K562 (cell line): Measurements from ENCODE around the gene ABLIM2. TPM values are rescaled to one million over a fixed set of nuclear protein-coding genes. Genes with fewer than 3 reads are reported as not detected.

Source experiments
- ATAC-seq: fragments of 200-7000 bp; cut with Tn5 transposase; 3 replicates; pipeline ENCODE4 v1.9.1; 2020; ENCODE audit warnings: moderate library complexity
- BruUV-seq: library from RNA; stranded (reverse); fragments of 400-500 nt; replicated peaks from 2 replicates; lab custom pipeline; 2021; lab: Mats Ljungman, UMichigan
- CTCF ChIA-PET: fragments of 300-600 bp; formaldehyde crosslinking; extraction: SDS; loops from one replicate; lab custom pipeline; 2021; ENCODE audit warnings: low intra/inter-chr PET ratio; lab: Yijun Ruan, JAX
- POLR2A ChIA-PET: fragments of 300-600, 350-650 bp; sonication (Branson Sonifier 250); formaldehyde crosslinking; extraction: SDS; loops from one replicate; lab custom pipeline; 2021; ENCODE audit warnings: antibody characterized with exemption, inconsistent platforms; lab: Yijun Ruan, JAX
- DNase-seq, 4 experiments: peaks; one replicate each; pipeline versions ENCODE4 v3.0.0 to v3.0.0-alpha.2; 2011 to 2018; ENCODE audit warnings: low spot score in 3 of 4, mixed read lengths in 3 of 4; ENCODE audit errors: extremely low read depth in 1 of 4
- FAIRE-seq: peaks from 2 replicates; lab custom pipeline; 2011; peaks lifted over from hg19 to GRCh38; lab: Jason Lieb, UNC
- H2AFZ ChIP-seq: 2 replicates; pipeline ENCODE4 v1.6.0; 2011; ENCODE audit warnings: low read depth, low read length, control low read depth, inconsistent platforms
- H3K27ac ChIP-seq: fragments of 200-600 bp; 3 replicates; pipeline ENCODE4 v1.8.0; 2011; ENCODE audit warnings: low read depth, mild to moderate bottlenecking, control low read depth, inconsistent platforms, low read length, moderate library complexity, mixed read lengths; ENCODE audit errors: extremely low read depth
- H3K27me3 ChIP-seq, 2 experiments: fragments of 300-600 bp in 1 of 2; 2 replicates in 1 of 2; 3 replicates in 1 of 2; pipeline versions ENCODE4 v1.6.0 to v1.8.0; 2011; ENCODE audit warnings: inconsistent platforms in 2 of 2, low read length in 2 of 2, mild to moderate bottlenecking in 1 of 2, mixed read lengths in 1 of 2, moderate library complexity in 1 of 2; ENCODE audit not compliant: control insufficient read depth in 2 of 2, insufficient read depth in 2 of 2
- H3K36me3 ChIP-seq: fragments of 300-600 bp; 3 replicates; pipeline ENCODE4 v1.8.0; 2011; ENCODE audit warnings: mild to moderate bottlenecking, low read length, inconsistent platforms; ENCODE audit not compliant: control insufficient read depth, insufficient read depth
- H3K4me1 ChIP-seq, 2 experiments: fragments of 200-600 bp in 1 of 2; replicated peaks in 1 of 2; 2 replicates in 1 of 2; 3 replicates in 1 of 2; pipeline versions ENCODE4 v1.5.1 to v1.8.0; 2011; ENCODE audit warnings: inconsistent platforms in 2 of 2, low read length in 2 of 2, mild to moderate bottlenecking in 1 of 2, mixed read lengths in 1 of 2, moderate library complexity in 1 of 2; ENCODE audit not compliant: control insufficient read depth in 2 of 2, insufficient read depth in 2 of 2
- H3K4me2 ChIP-seq: 2 replicates; pipeline ENCODE4 v1.6.1; 2011; ENCODE audit warnings: low read length, control low read depth, inconsistent platforms, mixed read lengths; ENCODE audit not compliant: insufficient read depth
- H3K4me3 ChIP-seq: fragments of 200-600 bp; sonication (generic), shearing (Covaris generic); 2 replicates; pipeline ENCODE4 v1.5.1; 2016; ENCODE audit warnings: control low read depth, inconsistent platforms
- H3K79me2 ChIP-seq: fragments of 200-600 bp; 3 replicates; pipeline ENCODE4 v1.8.0; 2011; ENCODE audit warnings: low read length, inconsistent platforms; ENCODE audit not compliant: control insufficient read depth, insufficient read depth
- H3K9ac ChIP-seq, 2 experiments: 2 replicates each; pipeline versions ENCODE4 v1.6.0 to v1.6.1; 2011; ENCODE audit warnings: low read depth in 2 of 2, low read length in 2 of 2, control low read depth in 1 of 2, inconsistent platforms in 1 of 2, mild to moderate bottlenecking in 1 of 2, mixed read lengths in 1 of 2; ENCODE audit not compliant: insufficient read depth in 1 of 2
- H3K9me1 ChIP-seq: one replicate; pipeline ENCODE4 v1.6.0; 2011; ENCODE audit warnings: inconsistent platforms, mild to moderate bottlenecking, low read length, moderate library complexity; ENCODE audit not compliant: control insufficient read depth, insufficient read depth
- H3K9me3 ChIP-seq: replicated peaks from 2 replicates; pipeline ENCODE4 v1.5.1; 2011; ENCODE audit warnings: low read depth, low read length, inconsistent platforms; ENCODE audit not compliant: control insufficient read depth, insufficient read depth
- H4K20me1 ChIP-seq: replicated peaks from 2 replicates; pipeline ENCODE4 v1.6.1; 2011; ENCODE audit warnings: low read length, inconsistent platforms, mixed read lengths; ENCODE audit not compliant: control insufficient read depth, insufficient read depth
- BRF1 ChIP-seq: IDR thresholded peaks from 3 replicates; pipeline ENCODE4 v1.6.1; 2011; ENCODE audit warnings: borderline replicate concordance, mild to moderate bottlenecking; ENCODE audit not compliant: insufficient read length; ENCODE audit errors: extremely low read depth
- DDX20 ChIP-seq: fragments of 450-650 bp; IDR thresholded peaks from 2 replicates; pipeline ENCODE4 v1.6.1; 2016; ENCODE audit warnings: missing genetic modification characterization, low read depth, mild to moderate bottlenecking, missing compliant biosample characterization, moderate library complexity
- E2F1 ChIP-seq: sonication (generic); formaldehyde crosslinking; IDR thresholded peaks from 2 replicates; pipeline ENCODE4 v1.8.1; 2023; ENCODE audit warnings: mild to moderate bottlenecking, missing genetic modification reagents, moderate library complexity
- E4F1 ChIP-seq: fragments of 250-450 bp; sonication (Bioruptor Pico); IDR thresholded peaks from 2 replicates; pipeline ENCODE4 v1.5.0; 2021; ENCODE audit warnings: mild to moderate bottlenecking, borderline replicate concordance
- TEAD1 ChIP-seq, 2 experiments: fragments of 450-650 bp in 1 of 2; sonication (generic) in 1 of 2; formaldehyde crosslinking; IDR thresholded peaks; 2 replicates each; pipeline versions ENCODE4 v1.4.0 to v1.8.0; 2020 to 2022; ENCODE audit warnings: mild to moderate bottlenecking in 2 of 2, missing genetic modification reagents in 1 of 2
- ZNF431 ChIP-seq: sonication (generic); formaldehyde crosslinking; IDR thresholded peaks from 2 replicates; pipeline ENCODE4 v1.8.0; 2022; ENCODE audit warnings: mild to moderate bottlenecking, missing genetic modification reagents
- WGBS: fragments of 100-300 bp; shearing (Covaris generic); methylation state at CpG from one replicate; pipeline ENCODE4 v1.1.6; 2016; ENCODE audit warnings: low coverage, mixed read lengths; ENCODE audit not compliant: insufficient coverage; ENCODE audit errors: missing lambda C conversion rate; 5-methylcytosine and 5-hydroxymethylcytosine counted together
- in situ Hi-C: fragments of 300-500 bp; cut with MboI; formaldehyde crosslinking; loops from 4 replicates; pipeline ENCODE4 v1.15.0; 2018; ENCODE audit warnings: inconsistent platforms, mixed read lengths
- intact Hi-C: fragments of 100-400 bp; cut with micrococcal nuclease; formaldehyde crosslinking; loops from 2 replicates; pipeline ENCODE4 v1.14.2; 2022
- polyA plus RNA-seq, 8 experiments: library from polyadenylated mRNA; depleted of rRNA in 4 of 8; stranded (reverse) in 5 of 8; unstranded in 3 of 8; fragments of >200 nt; fragmentation: Nextera tagmentation in 2 of 8; fragmentation: Illumina TruSeq in 1 of 8; extraction: Ambion mirVana in 2 of 8; extraction: Trizol in 1 of 8; gene quantifications; 2 replicates each; pipeline versions ENCODE4 v1.2.1 to v1.2.3, GENCODE V29; 2011 to 2014; ENCODE audit warnings: inconsistent platforms in 1 of 8, missing spikeins in 1 of 8
- total RNA-seq, 7 experiments: library from RNA; depleted of rRNA in 6 of 7; stranded (reverse); fragments of >200 nt in 6 of 7; fragmentation: Illumina TruSeq in 2 of 7; extraction: Trizol in 2 of 7; gene quantifications; 2 replicates each; pipeline versions ENCODE4 v1.2.1 to v1.2.3, GENCODE V29; 2011 to 2021; ENCODE audit warnings: low replicate concordance in 1 of 7
- TF ChIP-seq, protein P1 (sequence below): sonication (generic); formaldehyde crosslinking; IDR thresholded peaks from 2 replicates; pipeline ENCODE4 v1.4.0; 2020; ENCODE audit warnings: mild to moderate bottlenecking, missing genetic modification reagents

ABLIM2 gene
- total and polyA plus RNA-seq, 9 of the 15 experiments (the other 6 are each of a cell fraction or from before 2014, with no cell fraction given) = not detected

DNA sequence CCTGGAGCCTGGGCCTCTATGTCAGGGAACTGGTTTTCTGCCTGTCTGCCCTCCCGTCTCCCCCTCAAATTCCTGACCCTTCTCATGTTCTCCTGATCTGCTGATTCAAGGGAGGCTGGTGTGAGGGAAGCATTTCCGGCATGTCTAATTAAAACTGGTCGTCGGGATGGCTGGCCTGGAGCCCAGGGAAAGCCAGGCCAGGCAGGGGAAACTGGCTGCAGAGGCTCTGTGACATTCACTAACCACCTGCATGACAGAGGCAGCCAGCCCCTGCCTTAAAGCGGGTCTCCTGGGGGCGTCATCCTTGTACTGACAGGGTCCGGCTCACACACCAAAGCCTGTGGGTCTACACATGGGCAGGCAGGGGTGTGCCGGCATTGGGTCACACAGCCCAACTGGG, 35.2 kb downstream of the ABLIM2 start:
- TF ChIP-seq DDX20 (tag) = no peak
- no peak for TF ChIP-seq BRF1
- TF ChIP-seq E2F1 (CRISPR knock-in tag) = no peak
- no peak for TF ChIP-seq E4F1 (CRISPR knock-in tag)
- TF ChIP-seq, protein P1, sequence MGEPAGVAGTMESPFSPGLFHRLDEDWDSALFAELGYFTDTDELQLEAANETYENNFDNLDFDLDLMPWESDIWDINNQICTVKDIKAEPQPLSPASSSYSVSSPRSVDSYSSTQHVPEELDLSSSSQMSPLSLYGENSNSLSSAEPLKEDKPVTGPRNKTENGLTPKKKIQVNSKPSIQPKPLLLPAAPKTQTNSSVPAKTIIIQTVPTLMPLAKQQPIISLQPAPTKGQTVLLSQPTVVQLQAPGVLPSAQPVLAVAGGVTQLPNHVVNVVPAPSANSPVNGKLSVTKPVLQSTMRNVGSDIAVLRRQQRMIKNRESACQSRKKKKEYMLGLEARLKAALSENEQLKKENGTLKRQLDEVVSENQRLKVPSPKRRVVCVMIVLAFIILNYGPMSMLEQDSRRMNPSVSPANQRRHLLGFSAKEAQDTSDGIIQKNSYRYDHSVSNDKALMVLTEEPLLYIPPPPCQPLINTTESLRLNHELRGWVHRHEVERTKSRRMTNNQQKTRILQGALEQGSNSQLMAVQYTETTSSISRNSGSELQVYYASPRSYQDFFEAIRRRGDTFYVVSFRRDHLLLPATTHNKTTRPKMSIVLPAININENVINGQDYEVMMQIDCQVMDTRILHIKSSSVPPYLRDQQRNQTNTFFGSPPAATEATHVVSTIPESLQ (CRISPR knock-in tag) = no peak
- no peak for TF ChIP-seq TEAD1 (CRISPR knock-in tag; IDR thresholded peaks at IDR 0.05)
- no peak for TF ChIP-seq ZNF431 (CRISPR knock-in tag)
- peaks cover 4% of the 10 kb centered on the region; the same call in 1 of the 2 replicates for H4K20me1 ChIP-seq
- intact Hi-C loops (no loop called here), in situ Hi-C loops (no loop called here)
- ATAC-seq (no peak), FAIRE-seq (no peak), DNase-seq (no peak)
- no peak overlapping the region for H3K9ac ChIP-seq
- no peaks in the 10 kb centered on the region; a peak in 1 of 5 replicates for H3K4me1 ChIP-seq
- H3K36me3 ChIP-seq = no peaks in the 10 kb centered on the region
- H3K9me3 ChIP-seq = no peaks in the 10 kb centered on the region
- H3K4me3 ChIP-seq = no peak overlapping the region
- no peak overlapping the region for H3K4me2 ChIP-seq
- ChIA-PET CTCF (no interaction called here), POLR2A (no interaction called here)
- no peak overlapping the region for H2AFZ ChIP-seq
- H3K9me1 ChIP-seq = no peaks in the 10 kb centered on the region
- no peaks in the 10 kb centered on the region for H3K79me2 ChIP-seq
- H3K27me3 ChIP-seq = peaks cover 18 to 82% of the 10 kb centered on the region in 2 experiments; a peak in 3 of 5 replicates
- H3K27ac ChIP-seq = no peak overlapping the region
- BruUV-seq = no TSS peak
- WGBS = 2% methylated on average over 5 of the region's 8 CpGs
